Epithelial cell of esophagus (primary cell): ENCODE results near the gene NLGN1.

Experiments used
- DNase-seq: peaks from one replicate; pipeline ENCODE4 v3.0.0; 2010; ENCODE audit warnings: low read depth
- H3K4me3 ChIP-seq: 2 replicates; pipeline ENCODE4 v1.5.1; 2011; ENCODE audit warnings: mild to moderate bottlenecking, low read length, control low read depth
- CTCF ChIP-seq: IDR thresholded peaks from 2 replicates; pipeline ENCODE4 v1.5.1; 2011; ENCODE audit warnings: low read depth, mild to moderate bottlenecking, low read length, control low read depth, inconsistent platforms; ENCODE audit not compliant: insufficient read depth; ENCODE audit errors: missing control alignments

Gene NLGN1

GRCh38 chr3:173930251-173930650, 532.7 kb downstream of the NLGN1 start:
- DNase-seq, result no peak
- no peak overlapping the region for H3K4me3 ChIP-seq
- no peak for TF ChIP-seq CTCF

- DNase-seq, result peak; percentile 80
- no peak for TF ChIP-seq CTCF
- H3K4me3 ChIP-seq, result no peak overlapping the region
These were observed 535.1 kb downstream of the NLGN1 start for GRCh38 chr3:173932624-173933023.

- no peak for TF ChIP-seq CTCF
- H3K4me3 ChIP-seq, result no peak overlapping the region
- no peak for DNase-seq
These were observed 535.6 kb downstream of the NLGN1 start for GRCh38 chr3:173933113-173933512.

GRCh38 chr3:173936316-173936715, 538.8 kb downstream of the NLGN1 start:
- no peak overlapping the region for H3K4me3 ChIP-seq
- TF ChIP-seq CTCF, result no peak
- DNase-seq, result no peak

- H3K4me3 ChIP-seq, result no peak overlapping the region
- TF ChIP-seq CTCF, result no peak
- DNase-seq, result peak; percentile 9
These were observed 540.6 kb downstream of the NLGN1 start for GRCh38 chr3:173938159-173938558.

GRCh38 chr3:173938616-173939015, 541.1 kb downstream of the NLGN1 start:
- no peak overlapping the region for H3K4me3 ChIP-seq
- no peak for TF ChIP-seq CTCF
- no peak for DNase-seq

- DNase-seq, result no peak
- no peak overlapping the region for H3K4me3 ChIP-seq
- TF ChIP-seq CTCF, result no peak
These were observed 541.8 kb downstream of the NLGN1 start for GRCh38 chr3:173939331-173939730.
